ENCODE data around the gene NEBL.

DNA sequence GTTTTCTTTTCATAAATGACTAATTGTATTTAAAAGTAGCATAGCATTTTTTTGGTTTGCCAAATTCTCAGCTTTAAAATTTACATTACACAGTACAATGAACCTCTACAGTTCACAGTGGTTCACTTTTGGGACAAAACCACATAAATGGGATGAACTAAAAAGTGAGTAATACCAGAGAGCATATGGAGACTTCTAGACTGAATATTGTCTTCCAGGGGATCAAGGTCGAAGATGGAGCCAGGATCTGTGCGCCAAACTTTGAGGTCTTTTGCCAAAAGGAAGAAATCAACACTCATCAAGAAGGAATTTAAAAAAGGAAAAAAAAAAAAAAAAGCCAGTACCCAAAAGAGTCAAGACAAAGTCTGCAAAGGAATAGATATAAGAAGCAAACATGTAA, 87.5 kb downstream of the NEBL start:
- TF ChIP-seq, protein P1, sequence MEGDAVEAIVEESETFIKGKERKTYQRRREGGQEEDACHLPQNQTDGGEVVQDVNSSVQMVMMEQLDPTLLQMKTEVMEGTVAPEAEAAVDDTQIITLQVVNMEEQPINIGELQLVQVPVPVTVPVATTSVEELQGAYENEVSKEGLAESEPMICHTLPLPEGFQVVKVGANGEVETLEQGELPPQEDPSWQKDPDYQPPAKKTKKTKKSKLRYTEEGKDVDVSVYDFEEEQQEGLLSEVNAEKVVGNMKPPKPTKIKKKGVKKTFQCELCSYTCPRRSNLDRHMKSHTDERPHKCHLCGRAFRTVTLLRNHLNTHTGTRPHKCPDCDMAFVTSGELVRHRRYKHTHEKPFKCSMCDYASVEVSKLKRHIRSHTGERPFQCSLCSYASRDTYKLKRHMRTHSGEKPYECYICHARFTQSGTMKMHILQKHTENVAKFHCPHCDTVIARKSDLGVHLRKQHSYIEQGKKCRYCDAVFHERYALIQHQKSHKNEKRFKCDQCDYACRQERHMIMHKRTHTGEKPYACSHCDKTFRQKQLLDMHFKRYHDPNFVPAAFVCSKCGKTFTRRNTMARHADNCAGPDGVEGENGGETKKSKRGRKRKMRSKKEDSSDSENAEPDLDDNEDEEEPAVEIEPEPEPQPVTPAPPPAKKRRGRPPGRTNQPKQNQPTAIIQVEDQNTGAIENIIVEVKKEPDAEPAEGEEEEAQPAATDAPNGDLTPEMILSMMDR (IDR thresholded peaks at IDR 0.05), result no peak
- no peak for TF ChIP-seq POLR2A (IDR thresholded peaks at IDR 0.05)
